Endometrium (tissue), 2 donors: ENCODE measurements around the gene FOXI1.
"Not testable (repeated sequence)": the region's sequence is repeated elsewhere in the genome, so short reads cannot be mapped to it uniquely, and the experiment has no call there.

Source experiments
- FAIRE-seq: peaks from 2 replicates; lab custom pipeline; 2012; peaks lifted over from hg19 to GRCh38; lab: Jason Lieb, UNC
- donor health status: control.
- donor health status: control.

FOXI1 gene

GRCh38 chr5:170092455-170093101 is 13.1 kb upstream of the FOXI1 start:
- FAIRE-seq, result no peak

GRCh38 chr5:170094329-170094728 is 11.4 kb upstream of the FOXI1 start:
- FAIRE-seq, result not testable (repeated sequence)

GRCh38 chr5:170095646-170096045 is 10.1 kb upstream of the FOXI1 start:
- FAIRE-seq, result no peak

- no peak for FAIRE-seq
Measured at GRCh38 chr5:170097934-170098333, 7.8 kb upstream of the FOXI1 start.

GRCh38 chr5:170100066-170100943 is 5.4 kb upstream of the FOXI1 start:
- no peak for FAIRE-seq

- no peak for FAIRE-seq
Measured at GRCh38 chr5:170103447-170103846, 2.2 kb upstream of the FOXI1 start.

GRCh38 chr5:170104299-170104698 is 1.4 kb upstream of the FOXI1 start:
- FAIRE-seq, result no peak

- no peak for FAIRE-seq
Measured at GRCh38 chr5:170104710-170105109, 987 bp upstream of the FOXI1 start.

- no peak for FAIRE-seq
Measured at GRCh38 chr5:170107674-170108073, 2.0 kb downstream of the FOXI1 start.

GRCh38 chr5:170108266-170108785 is 2.6 kb downstream of the FOXI1 start:
- FAIRE-seq, result no peak

GRCh38 chr5:170109059-170110031 is 3.6 kb downstream of the FOXI1 start:
- FAIRE-seq, result no peak

GRCh38 chr5:170110403-170111087 is 4.8 kb downstream of the FOXI1 start:
- no peak for FAIRE-seq

GRCh38 chr5:170111088-170111785 is 5.5 kb downstream of the FOXI1 start:
- no peak for FAIRE-seq

- no peak for FAIRE-seq
Measured at GRCh38 chr5:170112876-170113521, 7.3 kb downstream of the FOXI1 start.

- no peak for FAIRE-seq
Measured at GRCh38 chr5:170113522-170113900, 7.8 kb downstream of the FOXI1 start.

GRCh38 chr5:170114271-170114670 is 8.6 kb downstream of the FOXI1 start:
- no peak for FAIRE-seq

GRCh38 chr5:170115925-170116324 is 10.2 kb downstream of the FOXI1 start:
- FAIRE-seq, result no peak

GRCh38 chr5:170117736-170118135 is 12.0 kb downstream of the FOXI1 start:
- FAIRE-seq, result no peak

GRCh38 chr5:170120576-170120975 is 14.9 kb downstream of the FOXI1 start:
- FAIRE-seq, result no peak

GRCh38 chr5:170121321-170121720 is 15.6 kb downstream of the FOXI1 start:
- no peak for FAIRE-seq
